DND-41 (cell line): ENCODE data around the gene FGF11.
A peak's percentile ranks its signal among the peaks of the same experiment; 100 is the strongest.

Experiments
- ATAC-seq: fragments of 200-7000 bp; cut with Tn5 transposase; 3 replicates; pipeline ENCODE4 v1.9.1; 2021; ENCODE audit warnings: low read depth; ENCODE audit not compliant: insufficient read depth
- DNase-seq: peaks from one replicate; pipeline ENCODE4 v3.0.0-alpha.2; 2020
- H2AFZ ChIP-seq: 2 replicates; pipeline ENCODE4 v1.6.0; 2012; ENCODE audit warnings: low read depth, low read length
- H3K27ac ChIP-seq: 2 replicates; pipeline ENCODE4 v1.5.1; 2012; ENCODE audit warnings: low read length, inconsistent platforms
- H3K27me3 ChIP-seq: fragments of 200-600 bp; sonication (generic); 2 replicates; pipeline ENCODE4 v1.6.0; 2012; ENCODE audit warnings: low read length, mild to moderate bottlenecking, inconsistent platforms; ENCODE audit not compliant: insufficient read depth, poor library complexity
- H3K36me3 ChIP-seq: 2 replicates; pipeline ENCODE4 v1.5.1; 2012; ENCODE audit warnings: low read length, inconsistent platforms; ENCODE audit not compliant: insufficient read depth
- H3K4me1 ChIP-seq: 2 replicates; pipeline ENCODE4 v1.5.1; 2012; ENCODE audit warnings: mild to moderate bottlenecking, low read length; ENCODE audit not compliant: insufficient read depth
- H3K4me2 ChIP-seq: 2 replicates; pipeline ENCODE4 v1.6.0; 2012; ENCODE audit warnings: mild to moderate bottlenecking, moderate library complexity, low read length, inconsistent platforms; ENCODE audit not compliant: insufficient read depth
- H3K4me3 ChIP-seq, 2 experiments: fragments of 200-600 bp in 1 of 2; shearing (Covaris generic) in 1 of 2; 2 replicates each; pipeline ENCODE4 v1.5.1; 2012 to 2016; ENCODE audit warnings: inconsistent platforms in 2 of 2, low read length in 2 of 2, mild to moderate bottlenecking in 2 of 2, low read depth in 1 of 2, moderate library complexity in 1 of 2
- H3K79me2 ChIP-seq: 2 replicates; pipeline ENCODE4 v1.6.0; 2012; ENCODE audit warnings: low read length, inconsistent platforms; ENCODE audit not compliant: insufficient read depth
- H3K9ac ChIP-seq: 2 replicates; pipeline ENCODE4 v1.6.0; 2012; ENCODE audit warnings: low read depth, mild to moderate bottlenecking, inconsistent platforms, low read length, moderate library complexity
- H3K9me3 ChIP-seq: 2 replicates; pipeline ENCODE4 v1.5.1; 2012; ENCODE audit warnings: low read length, moderate library complexity, mild to moderate bottlenecking, inconsistent platforms; ENCODE audit not compliant: insufficient read depth, severe bottlenecking
- H4K20me1 ChIP-seq: 2 replicates; pipeline ENCODE4 v1.6.0; 2012; ENCODE audit warnings: low read length; ENCODE audit not compliant: insufficient read depth
- CTCF ChIP-seq: IDR thresholded peaks from 2 replicates; pipeline ENCODE4 v1.5.1; 2012; ENCODE audit warnings: borderline replicate concordance, low read length, moderate library complexity, mild to moderate bottlenecking; ENCODE audit not compliant: poor library complexity, severe bottlenecking; ENCODE audit errors: extremely low read depth
- EZH2 ChIP-seq: IDR thresholded peaks from 3 replicates; pipeline ENCODE4 v1.6.1; 2012; ENCODE audit warnings: borderline replicate concordance, low read depth, mild to moderate bottlenecking, moderate library complexity, low read length, inconsistent platforms; ENCODE audit not compliant: severe bottlenecking

The FGF11 gene

GRCh38 chr17:7483255-7484066 lies 44.1 kb downstream of the FGF11 start:
- peak overlapping the region; percentile 87 for H2AFZ ChIP-seq
- H3K79me2 ChIP-seq = peaks cover 60% of the 10 kb centered on the region
- DNase-seq (peak; percentile 94), ATAC-seq (peak; percentile 65)
- peaks cover 16% of the 10 kb centered on the region for H3K36me3 ChIP-seq
- no peaks in the 10 kb centered on the region for H3K9me3 ChIP-seq
- TF ChIP-seq EZH2 = no peak
- no peak for TF ChIP-seq CTCF
- H3K9ac ChIP-seq = peak overlapping the region; percentile 98
- H3K27ac ChIP-seq = peak overlapping the region; percentile 100
- no peaks in the 10 kb centered on the region for H3K27me3 ChIP-seq
- H3K4me2 ChIP-seq = peak overlapping the region; percentile 70
- H3K4me3 ChIP-seq = peak overlapping the region; percentile 61 to 70
- H4K20me1 ChIP-seq = peaks cover 36% of the 10 kb centered on the region
- H3K4me1 ChIP-seq = peaks cover 55% of the 10 kb centered on the region

GRCh38 chr17:7484067-7484918 lies 45.0 kb downstream of the FGF11 start, which contains the start of gene POLR2A:
POLR2A (plus strand) TSS chr17:7484366.
- Histone ChIP-seq H3K79me2 (peaks cover 60% of the 10 kb centered on the region), H2AFZ (peak within 1 kb of the TSS; percentile 87), H3K36me3 (peaks cover 21% of the 10 kb centered on the region), H3K4me1 (peaks cover 59% of the 10 kb centered on the region), H3K27me3 (no peaks in the 10 kb centered on the region), H4K20me1 (peaks cover 39% of the 10 kb centered on the region), H3K4me2 (peak within 1 kb of the TSS; percentile 80), H3K9ac (peak within 1 kb of the TSS; percentile 98), H3K9me3 (no peaks in the 10 kb centered on the region), H3K27ac (peak within 1 kb of the TSS; percentile 100), H3K4me3 (peak within 1 kb of the TSS; percentile 70 to 85)
- TF ChIP-seq EZH2 (no peak), CTCF (no peak)
- ATAC-seq (peak; percentile 66), DNase-seq (peak; percentile 97)

GRCh38 chr17:7484919-7485377 lies 45.6 kb downstream of the FGF11 start:
- peaks cover 61% of the 10 kb centered on the region for H3K79me2 ChIP-seq
- H3K27me3 ChIP-seq = no peaks in the 10 kb centered on the region
- peak overlapping the region; percentile 100 for H3K27ac ChIP-seq
- H3K9ac ChIP-seq = peak overlapping the region; percentile 98
- no peaks in the 10 kb centered on the region for H3K9me3 ChIP-seq
- peak overlapping the region; percentile 80 for H3K4me2 ChIP-seq
- peaks cover 60% of the 10 kb centered on the region for H3K4me1 ChIP-seq
- H2AFZ ChIP-seq = peak overlapping the region; percentile 72
- H4K20me1 ChIP-seq = peaks cover 45% of the 10 kb centered on the region
- ATAC-seq = peak; percentile 53; the same call in 2 of the 3 replicates
- H3K36me3 ChIP-seq = peaks cover 27% of the 10 kb centered on the region
- no peak for DNase-seq
- peak; percentile 40 for TF ChIP-seq CTCF
- TF ChIP-seq EZH2 = no peak
- peak overlapping the region; percentile 70 to 85 for H3K4me3 ChIP-seq
